GM12891 (cell line): Measurements from ENCODE around the gene HOXD1.

Experiments
- PAX5 ChIP-seq: IDR thresholded peaks from 2 replicates; pipeline ENCODE4 v1.6.1; 2011; ENCODE audit warnings: low read length, moderate library complexity, mild to moderate bottlenecking; ENCODE audit not compliant: insufficient read depth, severe bottlenecking
- POLR2A ChIP-seq: IDR thresholded peaks from 2 replicates; pipeline ENCODE4 v1.6.1; 2011; ENCODE audit warnings: low read depth, low read length, control low read depth
- POLR2AphosphoS5 ChIP-seq: IDR thresholded peaks from 2 replicates; pipeline ENCODE4 v1.6.1; 2011; ENCODE audit warnings: low read depth, low read length, control low read depth
- TAF1 ChIP-seq: IDR thresholded peaks from 2 replicates; pipeline ENCODE4 v1.6.1; 2011; ENCODE audit warnings: low read depth, low read length, control low read depth

DNA sequence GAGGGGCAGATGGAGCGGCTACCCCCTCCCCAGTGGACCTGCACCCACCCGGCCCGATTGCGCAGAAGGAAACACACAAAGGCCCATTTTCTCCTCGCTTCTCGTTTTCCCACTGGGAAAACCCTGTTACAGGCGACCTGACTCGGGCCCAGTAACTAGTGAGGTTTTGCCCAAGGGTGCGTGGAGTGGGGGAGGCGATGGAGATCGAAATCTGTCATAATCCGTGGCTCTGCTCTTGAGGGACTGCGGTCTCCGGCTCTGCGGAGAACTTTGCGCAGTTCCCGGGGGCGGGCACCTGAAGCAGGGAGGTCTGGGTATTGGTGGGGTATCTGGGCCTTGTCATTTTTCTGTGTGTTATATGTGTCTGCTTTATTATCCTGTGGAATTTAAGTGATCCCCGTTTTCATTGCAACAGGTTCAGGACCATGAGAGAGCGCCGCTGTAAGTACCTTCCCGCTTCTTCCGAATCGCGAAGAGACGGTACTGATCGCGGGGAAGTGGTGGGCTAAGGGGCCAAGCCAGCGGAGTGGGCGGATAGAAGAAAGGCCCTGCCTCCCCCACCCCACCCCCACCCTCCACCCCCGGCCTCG is 41.2 kb upstream of the HOXD1 start:
- TF ChIP-seq POLR2A (no peak), POLR2AphosphoS5 (no peak), TAF1 (no peak), PAX5 (no peak)
